Panc1 (cell line): Measurements from ENCODE around the gene B3GNT4. TPM values are rescaled to one million over a fixed set of nuclear protein-coding genes. Genes with fewer than 3 reads are reported as not detected.

Source experiments
- ATAC-seq: fragments of 200-7000 bp; cut with Tn5 transposase; 2 replicates; pipeline ENCODE4 v1.9.1; 2020; ENCODE audit warnings: mild to moderate bottlenecking, moderate library complexity
- BruUV-seq: library from RNA; stranded (reverse); fragments of 400-500 nt; replicated peaks from 2 replicates; lab custom pipeline; 2021; lab: Mats Ljungman, UMichigan
- CTCF ChIA-PET: fragments of 300-600 bp; sonication (Branson Sonifier 250); formaldehyde crosslinking; loops from one replicate; lab custom pipeline; 2022; ENCODE audit warnings: antibody characterized with exemption; lab: Charles Lee
- POLR2A ChIA-PET: fragments of 300-600 bp; sonication (Branson Sonifier 250); formaldehyde crosslinking; loops from one replicate; lab custom pipeline; 2022; ENCODE audit warnings: antibody characterized with exemption; lab: Charles Lee
- DNase-seq: peaks from one replicate; pipeline ENCODE4 v3.0.0-alpha.2; 2010; ENCODE audit warnings: low read depth, low spot score
- H3K27ac ChIP-seq: 2 replicates; pipeline ENCODE4 v1.5.1; 2011; ENCODE audit warnings: mild to moderate bottlenecking, low read length, inconsistent platforms
- H3K27me3 ChIP-seq: fragments of 200-500 bp; sonication (Bioruptor generic); 2 replicates; pipeline ENCODE4 v1.6.0; 2014; ENCODE audit warnings: low read length, inconsistent platforms; ENCODE audit not compliant: control insufficient read depth, insufficient read depth
- H3K36me3 ChIP-seq: fragments of 200-500 bp; sonication (Bioruptor generic); 2 replicates; pipeline ENCODE4 v1.5.1; 2014; ENCODE audit warnings: inconsistent platforms, mild to moderate bottlenecking, low read length, moderate library complexity; ENCODE audit not compliant: control insufficient read depth, insufficient read depth
- H3K4me1 ChIP-seq: 2 replicates; pipeline ENCODE4 v1.5.1; 2011; ENCODE audit warnings: inconsistent platforms, mild to moderate bottlenecking, low read length, moderate library complexity; ENCODE audit not compliant: control insufficient read depth, insufficient read depth
- H3K4me3 ChIP-seq, 2 experiments: 2 replicates each; pipeline ENCODE4 v1.5.1; 2011 to 2012; ENCODE audit warnings: low read depth in 2 of 2, low read length in 2 of 2, mild to moderate bottlenecking in 2 of 2, inconsistent platforms in 1 of 2, moderate library complexity in 1 of 2
- H3K9me3 ChIP-seq: fragments of 200-500 bp; sonication (Bioruptor generic); 2 replicates; pipeline ENCODE4 v1.5.1; 2014; ENCODE audit warnings: low read depth, mild to moderate bottlenecking, inconsistent platforms, low read length, moderate library complexity; ENCODE audit not compliant: control insufficient read depth, insufficient read depth
- CTCF ChIP-seq: fragments of 450-650 bp; IDR thresholded peaks from 2 replicates; pipeline ENCODE4 v1.5.1; 2017; ENCODE audit warnings: mild to moderate bottlenecking
- POLR2AphosphoS5 ChIP-seq: IDR thresholded peaks from 2 replicates; pipeline ENCODE4 v1.6.1; 2012; ENCODE audit warnings: mild to moderate bottlenecking, low read depth, low read length, moderate library complexity
- REST ChIP-seq, 2 experiments: IDR thresholded peaks; 2 replicates each; pipeline ENCODE4 v1.6.1; 2011 to 2012; ENCODE audit warnings: low read depth in 2 of 2, control low read depth in 1 of 2, low read length in 1 of 2, mild to moderate bottlenecking in 1 of 2, moderate library complexity in 1 of 2; ENCODE audit not compliant: insufficient read depth in 1 of 2
- SIN3A ChIP-seq: IDR thresholded peaks from 2 replicates; pipeline ENCODE4 v1.6.1; 2012; ENCODE audit warnings: low read depth, mild to moderate bottlenecking, low read length, moderate library complexity, borderline replicate concordance; ENCODE audit not compliant: insufficient read depth
- TCF7L2 ChIP-seq: IDR thresholded peaks from 2 replicates; pipeline ENCODE4 v1.6.1; 2011; ENCODE audit warnings: mild to moderate bottlenecking, low read depth, low read length, inconsistent platforms
- in situ Hi-C: cut with HindIII; loops from 2 replicates; pipeline ENCODE4 v1.10.0; 2016; ENCODE audit warnings: low sequenced_read_pairs, low pct_unique_long_range_greater_than_20kb
- intact Hi-C: fragments of 100-400 bp; cut with micrococcal nuclease; formaldehyde crosslinking; loops from one replicate; pipeline ENCODE4 v1.10.0; 2022; ENCODE audit not compliant: unreplicated experiment
- total RNA-seq: library from RNA; stranded (reverse); gene quantifications from one replicate; pipeline ENCODE4 v1.2.1, GENCODE V29; 2021; ENCODE audit not compliant: unreplicated experiment

B3GNT4 gene
- total RNA-seq, 1 experiment from 2014 or later: 1.8 TPM

GRCh38 chr12:122195405-122195804 is 8.1 kb upstream of the B3GNT4 start:
- H3K4me3 ChIP-seq: no peak overlapping the region
- no peaks in the 10 kb centered on the region for H3K36me3 ChIP-seq
- ChIA-PET POLR2A (no interaction called here), CTCF (no interaction called here)
- no peak for TF ChIP-seq SIN3A
- no peak for TF ChIP-seq POLR2AphosphoS5
- TF ChIP-seq REST (IDR thresholded peaks at IDR 0.05; ENCODE audit: insufficient read depth in 1 of 2, low read depth in 2 of 2, low read length in 1 of 2): no peak
- no peak for TF ChIP-seq TCF7L2
- TF ChIP-seq CTCF: no peak
- no peaks in the 10 kb centered on the region for H3K4me1 ChIP-seq
- intact Hi-C loops (no loop called here), in situ Hi-C loops (no loop called here)
- H3K27me3 ChIP-seq: no peaks in the 10 kb centered on the region
- no peak overlapping the region for H3K27ac ChIP-seq
- H3K9me3 ChIP-seq: no peaks in the 10 kb centered on the region
- no peak for ATAC-seq
- no peak for DNase-seq
- BruUV-seq: no TSS peak

GRCh38 chr12:122197612-122197966 is 5.9 kb upstream of the B3GNT4 start:
- intact Hi-C loops: no loop called here
- no TSS peak for BruUV-seq
- H3K4me1 ChIP-seq: peaks cover 3% of the 10 kb centered on the region; the same call in 1 of the 2 replicates
- H3K27me3 ChIP-seq: no peaks in the 10 kb centered on the region
- H3K9me3 ChIP-seq: no peaks in the 10 kb centered on the region
- CTCF ChIA-PET: no interaction called here
- no peak overlapping the region for H3K4me3 ChIP-seq
- no peak for TF ChIP-seq POLR2AphosphoS5
- no peak for TF ChIP-seq CTCF
- POLR2A ChIA-PET: no interaction called here
- no peak overlapping the region for H3K27ac ChIP-seq
- DNase-seq (no peak), ATAC-seq (no peak)
- H3K36me3 ChIP-seq: no peaks in the 10 kb centered on the region
- in situ Hi-C loops: no loop called here
